Activated CD8-positive, alpha-beta T cell treated with anti-CD3 and anti-CD28 coated beads for 36 hours (primary cell): ENCODE measurements around the gene SLC6A19. TPM values are rescaled to one million over a fixed set of nuclear protein-coding genes. Genes with fewer than 3 reads are reported as not detected.

Experiments used
- ATAC-seq: fragments of 200-7000 bp; cut with Tn5 transposase; one replicate; pipeline ENCODE4 v1.10.0; 2021; ENCODE audit warnings: mild to moderate bottlenecking, moderate library complexity
- CTCF ChIA-PET: fragments of 350-600 bp; sonication (Branson Sonifier 250); formaldehyde crosslinking; loops from one replicate; lab custom pipeline; 2021; ENCODE audit warnings: antibody characterized with exemption; lab: Charles Lee
- POLR2A ChIA-PET: fragments of 350-600 bp; sonication (Branson Sonifier 250); formaldehyde crosslinking; loops from one replicate; lab custom pipeline; 2021; ENCODE audit warnings: antibody characterized with exemption; lab: Charles Lee
- DNase-seq: peaks from one replicate; pipeline ENCODE4 v3.0.0-alpha.2; 2020
- H3K27ac Mint-ChIP-seq: one replicate; pipeline ENCODE4 v1.8.0; 2021; ENCODE audit warnings: mild to moderate bottlenecking, mixed read lengths
- H3K27me3 Mint-ChIP-seq: one replicate; pipeline ENCODE4 v1.8.0; 2021; ENCODE audit warnings: mixed read lengths
- H3K36me3 Mint-ChIP-seq: one replicate; pipeline ENCODE4 v1.8.0; 2021; ENCODE audit warnings: low read depth, mixed read lengths
- H3K4me1 Mint-ChIP-seq: one replicate; pipeline ENCODE4 v1.8.0; 2021; ENCODE audit warnings: low read depth, mixed read lengths
- H3K4me3 Mint-ChIP-seq: one replicate; pipeline ENCODE4 v1.8.0; 2021; ENCODE audit warnings: mild to moderate bottlenecking, moderate library complexity, mixed read lengths
- H3K9me3 Mint-ChIP-seq: one replicate; pipeline ENCODE4 v1.8.0; 2021; ENCODE audit warnings: mixed read lengths
- CTCF ChIP-seq: fragments of 200-600 bp; IDR thresholded peaks from one replicate; pipeline ENCODE4 v1.8.0; 2022; ENCODE audit warnings: antibody characterized with exemption, mild to moderate bottlenecking
- intact Hi-C: fragments of 100-400 bp; cut with micrococcal nuclease; formaldehyde crosslinking; loops from one replicate; pipeline ENCODE4 v1.10.0; 2022
- total RNA-seq, 2 experiments: library from RNA; stranded (reverse); gene quantifications; one replicate each; pipeline ENCODE4 v1.2.3, GENCODE V29; 2021

SLC6A19 gene
- total RNA-seq, 2 experiments from 2014 or later, result not detected

DNA sequence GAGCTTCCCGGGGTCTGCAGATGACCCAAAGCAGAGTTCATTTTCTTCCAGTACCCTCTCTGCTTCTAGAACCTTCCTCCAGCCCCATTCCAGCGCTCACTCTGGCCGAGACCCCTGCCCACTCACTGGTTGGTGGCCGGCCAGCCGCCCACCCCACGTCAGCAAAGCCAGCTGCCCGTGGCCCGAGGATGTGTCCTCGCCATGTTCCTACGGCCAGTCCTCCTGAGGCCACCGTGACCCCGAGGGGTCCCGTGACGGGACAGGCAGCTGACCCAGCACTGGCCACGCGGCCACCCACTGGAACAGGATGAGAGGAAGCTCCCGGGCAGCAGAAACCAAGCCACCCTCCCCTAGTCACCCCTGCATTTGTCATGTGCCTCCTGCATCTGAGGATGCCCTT is 39.1 kb upstream of the SLC6A19 start:
- TF ChIP-seq CTCF, result no peak
- no peaks in the 10 kb centered on the region for H3K9me3 Mint-ChIP-seq
- H3K4me1 Mint-ChIP-seq, result no peaks in the 10 kb centered on the region
- no peak for ATAC-seq
- no peaks in the 10 kb centered on the region for H3K36me3 Mint-ChIP-seq
- intact Hi-C loops, result no loop called here
- POLR2A ChIA-PET, result no interaction called here
- CTCF ChIA-PET, result interaction anchor here (1.3 to 3.6 kb wide), 3 partner anchors 12 to 151 kb away, joined by 3 to 19 read pairs (median 3); no protein-coding TSS in a partner anchor
- H3K27ac Mint-ChIP-seq, result no peak overlapping the region
- H3K4me3 Mint-ChIP-seq, result no peak overlapping the region
- H3K27me3 Mint-ChIP-seq, result peaks cover 21% of the 10 kb centered on the region
- no peak for DNase-seq

DNA sequence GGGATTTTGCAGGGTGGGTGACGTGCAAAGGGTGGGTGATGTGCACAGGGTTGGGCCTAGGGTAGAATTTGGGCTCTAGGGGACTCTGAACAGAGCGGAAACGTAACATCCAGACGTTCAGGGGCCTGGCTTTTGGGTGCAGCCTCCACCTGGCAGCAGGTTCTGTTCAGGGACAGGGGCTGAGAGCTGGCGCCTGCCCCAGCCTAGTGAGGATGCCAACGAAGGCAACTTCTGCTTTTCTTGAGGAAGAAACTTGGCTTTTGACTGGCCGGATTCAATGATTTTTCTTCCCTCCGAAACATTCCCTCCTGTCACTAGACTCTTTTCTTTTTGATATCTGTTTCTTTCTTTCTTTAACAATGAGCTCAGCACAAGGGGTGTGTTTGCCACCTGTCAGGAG is 38.6 kb upstream of the SLC6A19 start:
- ATAC-seq (no peak), DNase-seq (no peak)
- Mint-ChIP-seq H3K36me3 (no peaks in the 10 kb centered on the region), H3K9me3 (no peaks in the 10 kb centered on the region), H3K4me3 (no peak overlapping the region), H3K27me3 (peaks cover 16% of the 10 kb centered on the region), H3K4me1 (no peaks in the 10 kb centered on the region), H3K27ac (no peak overlapping the region)
- ChIA-PET POLR2A (no interaction called here), CTCF (interaction anchor here (1.3 to 3.6 kb wide), 3 partner anchors 11 to 152 kb away, joined by 3 to 19 read pairs (median 3); no protein-coding TSS in a partner anchor)
- intact Hi-C loops, result no loop called here
- TF ChIP-seq CTCF, result no peak

DNA sequence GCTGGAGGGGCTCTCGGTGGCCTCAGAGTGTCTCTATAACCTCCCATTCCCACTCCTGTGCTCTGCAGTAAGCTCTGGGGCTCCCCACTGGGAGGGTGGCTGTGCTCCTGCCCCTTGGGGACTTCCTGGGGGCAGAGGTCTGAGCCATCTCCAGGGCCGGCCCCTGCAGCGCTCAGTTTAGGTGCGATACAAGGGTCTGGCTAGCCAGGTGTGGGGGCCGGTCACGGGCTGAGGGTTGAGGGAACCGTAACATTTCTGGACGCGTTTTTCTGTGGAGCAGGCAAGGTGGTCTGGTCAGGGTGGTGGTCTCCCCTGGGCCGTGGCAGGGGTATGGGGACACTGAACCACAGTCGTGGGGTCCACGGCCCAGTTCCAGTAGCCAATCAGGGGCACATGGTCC is 38.0 kb upstream of the SLC6A19 start:
- ChIA-PET POLR2A (no interaction called here), CTCF (interaction anchor here (1.3 to 3.6 kb wide), 3 partner anchors 11 to 152 kb away, joined by 3 to 19 read pairs (median 3); no protein-coding TSS in a partner anchor)
- no peak overlapping the region for H3K4me3 Mint-ChIP-seq
- H3K9me3 Mint-ChIP-seq, result no peaks in the 10 kb centered on the region
- no peak for TF ChIP-seq CTCF
- DNase-seq (no peak), ATAC-seq (no peak)
- H3K36me3 Mint-ChIP-seq, result no peaks in the 10 kb centered on the region
- H3K4me1 Mint-ChIP-seq, result peaks cover 2% of the 10 kb centered on the region
- H3K27me3 Mint-ChIP-seq, result peaks cover 16% of the 10 kb centered on the region
- no peak overlapping the region for H3K27ac Mint-ChIP-seq
- intact Hi-C loops, result no loop called here

GRCh38 chr5:1163879-1164278 is 37.5 kb upstream of the SLC6A19 start:
- no peak for TF ChIP-seq CTCF
- DNase-seq (no peak), ATAC-seq (no peak)
- POLR2A ChIA-PET, result no interaction called here
- Mint-ChIP-seq H3K36me3 (no peaks in the 10 kb centered on the region), H3K4me3 (no peak overlapping the region), H3K9me3 (no peaks in the 10 kb centered on the region), H3K4me1 (peaks cover 2% of the 10 kb centered on the region), H3K27ac (no peak overlapping the region), H3K27me3 (peaks cover 13% of the 10 kb centered on the region)
- CTCF ChIA-PET, result interaction anchor here (1.1 to 3.6 kb wide), 2 partner anchors 10 to 240 kb away, joined by 3 to 19 read pairs; no protein-coding TSS in a partner anchor
- intact Hi-C loops, result no loop called here

DNA sequence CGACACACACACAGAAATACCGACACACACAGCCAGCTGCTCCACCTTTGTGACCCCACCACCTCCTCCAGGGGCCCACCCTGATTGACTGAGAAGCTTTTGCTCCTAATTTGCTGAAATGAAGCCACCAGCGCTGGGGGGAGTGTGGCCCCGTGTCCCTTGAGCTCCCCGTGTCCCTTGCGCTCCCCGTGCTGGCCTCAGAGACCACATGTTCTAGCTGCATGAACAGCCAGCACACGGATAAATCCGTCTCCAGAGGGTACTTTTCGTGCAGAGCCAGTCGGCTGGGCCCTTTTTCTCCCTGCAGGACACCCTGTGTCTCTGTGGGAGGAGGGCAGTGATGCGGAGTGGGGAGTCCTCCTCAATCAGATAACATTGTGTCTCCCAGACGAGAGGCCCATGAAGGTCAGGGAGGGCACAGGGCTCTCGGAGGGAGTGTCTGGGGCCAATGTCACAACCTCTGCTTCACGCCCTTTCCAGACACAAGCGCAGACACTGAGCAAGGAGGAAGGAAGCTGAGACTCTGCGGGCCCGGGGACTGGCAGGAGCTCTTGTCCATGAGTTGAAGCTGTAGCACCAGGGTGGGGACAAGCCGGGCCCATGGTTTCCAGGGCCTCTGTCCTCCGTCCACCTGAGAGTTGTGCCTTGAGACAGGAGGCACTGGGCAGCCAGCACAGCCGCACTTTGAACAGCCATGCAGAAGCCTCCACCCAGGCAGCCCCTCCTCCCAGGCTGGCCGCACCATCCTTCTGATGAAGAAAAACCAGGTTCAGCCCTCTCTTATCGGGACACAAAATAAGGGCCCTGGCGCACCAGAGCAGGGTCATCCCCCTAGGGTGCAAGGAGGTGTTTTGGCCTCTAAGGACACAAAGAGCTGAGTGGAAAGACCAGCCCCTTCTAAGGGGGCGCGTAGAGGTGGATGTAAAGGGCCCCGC is 36.4 kb upstream of the SLC6A19 start:
- peaks cover 10% of the 10 kb centered on the region for H3K27me3 Mint-ChIP-seq
- intact Hi-C loops, result loop anchor here (5.0 kb wide), 1 partner anchor 477 kb away; no protein-coding TSS in a partner anchor
- no peak for TF ChIP-seq CTCF
- H3K4me1 Mint-ChIP-seq, result peaks cover 2% of the 10 kb centered on the region
- H3K36me3 Mint-ChIP-seq, result no peaks in the 10 kb centered on the region
- CTCF ChIA-PET, result interaction anchor here (1.0 to 3.6 kb wide), 3 partner anchors 9 to 241 kb away, joined by 3 to 19 read pairs (median 3); no protein-coding TSS in a partner anchor
- H3K9me3 Mint-ChIP-seq, result no peaks in the 10 kb centered on the region
- POLR2A ChIA-PET, result no interaction called here
- no peak for DNase-seq
- H3K4me3 Mint-ChIP-seq, result no peak overlapping the region
- ATAC-seq, result no peak
- H3K27ac Mint-ChIP-seq, result no peak overlapping the region
